Upper lobe of left lung (tissue), 6 donors: Measurements from ENCODE around the gene DNAJC10. TPM values are rescaled to one million over a fixed set of nuclear protein-coding genes. Genes with fewer than 3 reads are reported as not detected.
"Not testable (repeated sequence)": the region's sequence is repeated elsewhere in the genome, so short reads cannot be mapped to it uniquely, and the experiment has no call there.

Experiments used
- ATAC-seq, 2 donors: fragments of 200-7000 bp; cut with Tn5 transposase; one replicate each; pipeline ENCODE4 v1.9.1; 2022; ENCODE audit warnings: mild to moderate bottlenecking in 2 of 2, moderate library complexity in 2 of 2; ENCODE audit not compliant: low FRiP score in 2 of 2
- DNase-seq, 2 donors: peaks; one replicate each; pipeline ENCODE4 v3.0.0-alpha.2; 2019 to 2020
- H3K27ac ChIP-seq, 4 donors: fragments of 200-600 bp; sonication (generic); one replicate each; pipeline ENCODE4 v1.5.1; 2016 to 2019
- H3K27me3 ChIP-seq, 4 donors: fragments of 200-600 bp; sonication (generic); one replicate each; pipeline ENCODE4 v1.5.1; 2017 to 2019
- H3K36me3 ChIP-seq, 4 donors: fragments of 200-600 bp; sonication (generic); one replicate each; pipeline ENCODE4 v1.5.1; 2016 to 2019
- H3K4me1 ChIP-seq, 4 donors: fragments of 200-600 bp; sonication (generic); one replicate each; pipeline ENCODE4 v1.5.1; 2018 to 2019
- H3K4me3 ChIP-seq, 4 donors: fragments of 200-600 bp; sonication (generic); one replicate each; pipeline ENCODE4 v1.5.1; 2017 to 2019; ENCODE audit warnings: mild to moderate bottlenecking in 2 of 4, moderate library complexity in 1 of 4
- H3K9me3 ChIP-seq, 4 donors: fragments of 200-600 bp; sonication (generic); one replicate each; pipeline ENCODE4 v1.5.1; 2018 to 2019
- EP300 ChIP-seq, 4 donors: sonication (generic); formaldehyde crosslinking; IDR thresholded peaks; one replicate each; pipeline ENCODE4 v1.5.1; 2017; ENCODE audit warnings: antibody characterized with exemption in 4 of 4, control low read depth in 2 of 4
- POLR2A ChIP-seq, 4 donors: fragments of 450-650 bp; IDR thresholded peaks; one replicate each; pipeline ENCODE4 v1.5.1; 2016 to 2017; ENCODE audit warnings: antibody characterized with exemption in 4 of 4, mild to moderate bottlenecking in 2 of 4
- POLR2AphosphoS5 ChIP-seq, 2 donors: sonication (generic); formaldehyde crosslinking; IDR thresholded peaks; one replicate each; pipeline ENCODE4 v1.5.1; 2017; ENCODE audit warnings: antibody characterized with exemption in 2 of 2
- WGBS, 2 donors: methylation state at CpG; one replicate each; pipeline ENCODE4 v1.1.5; 2017 to 2018; 5-methylcytosine and 5-hydroxymethylcytosine counted together
- total RNA-seq, 6 donors: library from RNA; depleted of rRNA in 4 of 6; stranded (reverse); fragments of >200 nt in 4 of 6; gene quantifications; one replicate each; pipeline versions ENCODE4 v1.1.0 to v1.2.1, GENCODE V29; 2016 to 2021
- TF ChIP-seq, protein P1 (sequence below), 6 experiments: fragments of 450-650 bp in 4 of 6; fragments of 200-600 bp in 2 of 6; sonication (generic) in 2 of 6; IDR thresholded peaks; one replicate each; pipeline ENCODE4 v1.5.1; 2016 to 2019; ENCODE audit warnings: antibody characterized with exemption in 6 of 6
- donor health status: DM: no; HTN: no; CAD: no; lungs with moderate emphysema.
- donor health status: DM: no; HTN: yes; CAD: no; lungs with severe emphysema.

Gene DNAJC10
- total RNA-seq, 6 donors from 2014 or later = 13.7 to 94.6 (median 57.9) TPM

DNA sequence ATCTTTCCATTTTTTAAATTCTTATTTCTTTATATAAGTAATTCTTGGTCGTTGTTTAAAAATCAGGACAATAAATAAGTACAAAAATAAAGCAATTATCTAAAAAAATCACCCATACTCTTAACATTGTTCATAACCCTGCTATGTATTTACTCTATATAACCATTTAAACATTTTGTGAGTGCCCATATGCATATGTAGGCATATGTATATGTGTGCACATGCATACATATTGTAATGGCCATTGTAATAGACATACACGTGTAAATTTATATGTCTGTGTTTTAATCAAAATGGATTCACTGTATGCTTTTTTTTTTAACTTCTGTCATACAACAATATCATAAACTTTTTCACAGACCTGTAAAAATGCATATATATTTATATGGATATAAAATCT, 25.6 kb downstream of the DNAJC10 start:
- ATAC-seq = no peak
- Histone ChIP-seq H3K4me1 (no peaks in the 10 kb centered on the region), H3K36me3 (peaks cover 0 to 74% (median 29%) of the 10 kb centered on the region in 4 donors), H3K4me3 (no peak overlapping the region), H3K27me3 (no peaks in the 10 kb centered on the region), H3K27ac (no peak overlapping the region), H3K9me3 (no peaks in the 10 kb centered on the region)
- TF ChIP-seq POLR2A (IDR thresholded peaks at IDR 0.05) (no peak), POLR2AphosphoS5 (IDR thresholded peaks at IDR 0.05) (no peak), EP300 (IDR thresholded peaks at IDR 0.05) (no peak)
- TF ChIP-seq, protein P1, sequence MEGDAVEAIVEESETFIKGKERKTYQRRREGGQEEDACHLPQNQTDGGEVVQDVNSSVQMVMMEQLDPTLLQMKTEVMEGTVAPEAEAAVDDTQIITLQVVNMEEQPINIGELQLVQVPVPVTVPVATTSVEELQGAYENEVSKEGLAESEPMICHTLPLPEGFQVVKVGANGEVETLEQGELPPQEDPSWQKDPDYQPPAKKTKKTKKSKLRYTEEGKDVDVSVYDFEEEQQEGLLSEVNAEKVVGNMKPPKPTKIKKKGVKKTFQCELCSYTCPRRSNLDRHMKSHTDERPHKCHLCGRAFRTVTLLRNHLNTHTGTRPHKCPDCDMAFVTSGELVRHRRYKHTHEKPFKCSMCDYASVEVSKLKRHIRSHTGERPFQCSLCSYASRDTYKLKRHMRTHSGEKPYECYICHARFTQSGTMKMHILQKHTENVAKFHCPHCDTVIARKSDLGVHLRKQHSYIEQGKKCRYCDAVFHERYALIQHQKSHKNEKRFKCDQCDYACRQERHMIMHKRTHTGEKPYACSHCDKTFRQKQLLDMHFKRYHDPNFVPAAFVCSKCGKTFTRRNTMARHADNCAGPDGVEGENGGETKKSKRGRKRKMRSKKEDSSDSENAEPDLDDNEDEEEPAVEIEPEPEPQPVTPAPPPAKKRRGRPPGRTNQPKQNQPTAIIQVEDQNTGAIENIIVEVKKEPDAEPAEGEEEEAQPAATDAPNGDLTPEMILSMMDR (IDR thresholded peaks at IDR 0.05) = no peak
- WGBS, 2 donors = 96 to 98% methylated on average over 2 of the region's 2 CpGs
- no peak for DNase-seq

DNA sequence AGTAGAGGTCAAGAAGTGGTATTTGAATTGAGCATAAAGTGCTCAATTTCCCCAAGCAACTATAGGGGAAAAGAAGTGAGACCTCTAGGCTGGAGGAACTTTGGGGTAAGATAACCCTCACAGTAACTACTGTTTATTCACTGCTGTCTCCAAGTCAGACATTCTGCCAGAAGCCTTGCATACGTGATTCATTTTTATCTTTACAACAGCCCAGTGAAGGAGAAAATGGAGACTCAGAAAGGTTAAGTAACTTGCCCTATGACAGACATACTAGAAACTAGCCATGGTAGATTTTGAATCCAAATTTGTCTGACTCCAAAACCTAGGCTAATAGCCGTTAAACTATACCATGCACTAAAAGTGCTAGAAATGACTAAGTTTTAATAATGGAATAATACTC, 28.4 kb downstream of the DNAJC10 start:
- Histone ChIP-seq H3K4me1 (no peaks in the 10 kb centered on the region), H3K36me3 (peaks cover 0 to 52% (median 20%) of the 10 kb centered on the region in 4 donors), H3K27ac (no peak overlapping the region), H3K4me3 (no peak overlapping the region), H3K9me3 (no peaks in the 10 kb centered on the region), H3K27me3 (no peaks in the 10 kb centered on the region)
- TF ChIP-seq POLR2A (IDR thresholded peaks at IDR 0.05) = no peak
- no peak for TF ChIP-seq POLR2AphosphoS5 (IDR thresholded peaks at IDR 0.05)
- TF ChIP-seq, protein P1 (IDR thresholded peaks at IDR 0.05) = no peak
- TF ChIP-seq EP300 (IDR thresholded peaks at IDR 0.05) = no peak
- 76 to 87% methylated on average over 2 of the region's 2 CpGs for WGBS, 2 donors
- DNase-seq = no peak
- ATAC-seq = no peak

DNA sequence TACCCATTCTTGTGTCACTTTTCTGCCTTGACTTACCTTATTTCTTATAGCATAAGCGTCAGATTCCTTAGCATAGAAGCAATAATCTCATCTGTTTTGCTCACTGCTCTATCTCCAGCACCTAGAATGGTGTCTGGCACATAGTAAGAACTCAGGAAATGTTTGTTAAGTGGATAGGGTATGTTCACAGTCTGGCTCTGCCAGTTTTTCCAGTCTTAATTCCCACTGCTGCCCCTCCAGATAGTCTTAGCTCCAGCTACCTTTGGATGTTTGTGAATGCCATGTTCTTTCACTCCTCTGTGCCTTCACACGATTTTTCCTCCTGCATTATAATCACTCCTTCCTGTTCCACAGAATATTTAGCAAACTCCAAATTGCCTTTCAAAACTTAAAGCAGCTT, 29.0 kb downstream of the DNAJC10 start:
- ATAC-seq = no peak
- WGBS, 2 donors = 76 to 80% methylated on average over 2 of the region's 2 CpGs
- H3K27ac ChIP-seq = no peak overlapping the region

DNA sequence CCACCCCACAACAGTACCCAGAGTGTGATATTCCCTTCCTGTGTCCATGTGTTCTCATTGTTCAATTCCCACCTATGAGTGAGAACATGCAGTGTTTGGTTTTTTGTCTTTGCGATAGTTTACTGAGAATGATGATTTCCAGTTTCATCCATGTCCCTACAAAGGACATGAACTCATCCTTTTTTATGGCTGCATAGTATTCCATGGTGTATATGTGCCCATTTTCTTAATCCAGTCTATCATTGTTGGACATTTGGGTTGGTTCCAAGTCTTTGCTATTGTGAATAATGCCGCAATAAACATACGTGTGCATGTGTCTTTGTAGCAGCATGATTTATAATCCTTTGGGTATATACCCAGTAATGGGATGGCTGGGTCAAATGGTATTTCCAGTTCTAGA, 29.8 kb downstream of the DNAJC10 start:
- not testable (repeated sequence) for ATAC-seq, H3K27ac ChIP-seq, H3K27me3 ChIP-seq, H3K4me3 ChIP-seq, H3K9me3 ChIP-seq, DNase-seq, H3K4me1 ChIP-seq
- H3K36me3 ChIP-seq = peaks cover 0 to 61% (median 21%) of the 10 kb centered on the region in 4 donors
- 97 to 100% methylated on average over 3 of the region's 3 CpGs for WGBS, 2 donors

More for the DNA sequence above, 29.0 kb downstream of the DNAJC10 start:
- no peak for DNase-seq
- Histone ChIP-seq H3K9me3 (no peaks in the 10 kb centered on the region), H3K4me3 (no peak overlapping the region), H3K36me3 (peaks cover 0 to 57% (median 20%) of the 10 kb centered on the region in 4 donors), H3K4me1 (no peaks in the 10 kb centered on the region), H3K27me3 (no peaks in the 10 kb centered on the region)
- TF ChIP-seq POLR2A (IDR thresholded peaks at IDR 0.05) (no peak), EP300 (IDR thresholded peaks at IDR 0.05) (no peak), POLR2AphosphoS5 (IDR thresholded peaks at IDR 0.05) (no peak)
- TF ChIP-seq, protein P1 (IDR thresholded peaks at IDR 0.05) = no peak

DNA sequence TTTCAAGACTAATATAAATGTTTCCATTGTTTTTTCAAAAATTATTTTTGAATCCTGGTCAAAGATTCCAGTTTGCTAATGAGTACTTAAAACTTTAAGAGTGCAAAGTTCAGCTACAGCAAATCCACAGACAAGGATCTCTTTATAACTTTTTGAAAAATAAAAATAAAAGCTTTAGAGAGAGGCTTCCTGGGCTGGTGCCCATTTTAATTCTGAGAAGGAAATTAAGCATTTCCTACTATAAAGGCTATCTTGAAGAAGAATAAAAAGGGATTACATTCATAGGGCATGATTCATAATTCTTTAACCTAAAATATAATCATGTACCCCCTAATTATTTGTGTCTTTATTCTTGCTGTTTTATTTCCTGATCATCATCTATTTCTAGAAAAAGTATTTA, 38.2 kb downstream of the DNAJC10 start:
- no peak for DNase-seq
- no peaks in the 10 kb centered on the region for H3K9me3 ChIP-seq
- no peak for ATAC-seq
- no peak for TF ChIP-seq POLR2A (IDR thresholded peaks at IDR 0.05)
- TF ChIP-seq, protein P1 (IDR thresholded peaks at IDR 0.05) = no peak
- no peak for TF ChIP-seq EP300 (IDR thresholded peaks at IDR 0.05)
- no peak for TF ChIP-seq POLR2AphosphoS5 (IDR thresholded peaks at IDR 0.05)
- no peak overlapping the region for H3K27ac ChIP-seq
- no peak overlapping the region for H3K4me3 ChIP-seq
- peaks cover 3 to 81% (median 23%) of the 10 kb centered on the region in 4 donors for H3K36me3 ChIP-seq
- no peaks in the 10 kb centered on the region for H3K27me3 ChIP-seq
- H3K4me1 ChIP-seq = no peaks in the 10 kb centered on the region
